Measurements from ENCODE around the gene PDE6A. TPM values are rescaled to one million over a fixed set of nuclear protein-coding genes. Genes with fewer than 3 reads are reported as not detected.
A peak's percentile ranks its signal among the peaks of the same experiment; 100 is the strongest.

The PDE6A gene
- total RNA-seq, 2 experiments from 2014 or later = not detected

GRCh38 chr5:149833116-149833827, 111.3 kb downstream of the PDE6A start:
- ChIA-PET CTCF (interaction anchor here (1.5 to 2.0 kb wide), 2 partner anchors 158 to 197 kb away, joined by 6 to 26 read pairs; no protein-coding TSS in a partner anchor), POLR2A (no interaction called here)
- Mint-ChIP-seq H3K27ac (no peak overlapping the region), H3K4me3 (no peak overlapping the region), H3K36me3 (ENCODE audit: low read depth) (no peaks in the 10 kb centered on the region), H3K4me1 (ENCODE audit: low read depth) (no peaks in the 10 kb centered on the region), H3K9me3 (no peaks in the 10 kb centered on the region), H3K27me3 (no peaks in the 10 kb centered on the region)
- no peak for ATAC-seq (ENCODE audit: poor library complexity)
- no peak overlapping the region for H3K27ac ChIP-seq (ENCODE audit: low read depth in 1 of 2, low read length in 2 of 2)
- intact Hi-C loops (cut with DNase I, micrococcal nuclease) = no loop called here
- no peak overlapping the region for H3K4me3 ChIP-seq (ENCODE audit: low read length)
- no peaks in the 10 kb centered on the region for H3K36me3 ChIP-seq (ENCODE audit: insufficient read depth, low read length)
- H3K4me1 ChIP-seq (ENCODE audit: insufficient read depth, low read length) = peaks cover 5% of the 10 kb centered on the region
- no peaks in the 10 kb centered on the region for H3K27me3 ChIP-seq (ENCODE audit: control insufficient read depth in 1 of 2, insufficient read depth in 2 of 2, low read length in 2 of 2)
- no peak for TF ChIP-seq CTCF (IDR thresholded peaks at IDR 0.05)
- no peaks in the 10 kb centered on the region for H3K9me3 ChIP-seq (ENCODE audit: control insufficient read depth in 1 of 2, insufficient read depth in 1 of 2, low read length in 2 of 2)
- no peak for DNase-seq

GRCh38 chr5:149832636-149833035, 112.0 kb downstream of the PDE6A start:
- H3K27me3 Mint-ChIP-seq = no peaks in the 10 kb centered on the region
- POLR2A ChIA-PET = no interaction called here
- H3K4me1 Mint-ChIP-seq (ENCODE audit: low read depth) = no peaks in the 10 kb centered on the region
- no peaks in the 10 kb centered on the region for H3K27me3 ChIP-seq (ENCODE audit: control insufficient read depth in 1 of 2, insufficient read depth in 2 of 2, low read length in 2 of 2)
- H3K9me3 ChIP-seq (ENCODE audit: control insufficient read depth in 1 of 2, insufficient read depth in 1 of 2, low read length in 2 of 2) = no peaks in the 10 kb centered on the region
- H3K4me3 Mint-ChIP-seq = no peak overlapping the region
- H3K4me1 ChIP-seq (ENCODE audit: insufficient read depth, low read length) = peaks cover 5% of the 10 kb centered on the region
- intact Hi-C loops (cut with DNase I, micrococcal nuclease) = no loop called here
- H3K9me3 Mint-ChIP-seq = no peaks in the 10 kb centered on the region
- no peak overlapping the region for H3K4me3 ChIP-seq (ENCODE audit: low read length)
- H3K36me3 ChIP-seq (ENCODE audit: insufficient read depth, low read length) = no peaks in the 10 kb centered on the region
- TF ChIP-seq CTCF (IDR thresholded peaks at IDR 0.05) = no peak
- H3K27ac Mint-ChIP-seq = no peak overlapping the region
- H3K27ac ChIP-seq (ENCODE audit: low read depth in 1 of 2, low read length in 2 of 2) = no peak overlapping the region
- DNase-seq = no peak
- H3K36me3 Mint-ChIP-seq (ENCODE audit: low read depth) = no peaks in the 10 kb centered on the region
- ATAC-seq (ENCODE audit: poor library complexity) = no peak
- CTCF ChIA-PET = no interaction called here

GRCh38 chr5:149831492-149831891, 113.1 kb downstream of the PDE6A start:
- no peaks in the 10 kb centered on the region for H3K9me3 Mint-ChIP-seq

More at GRCh38 chr5:149831492-149831891, 113.1 kb downstream of the PDE6A start:
- H3K9me3 ChIP-seq (ENCODE audit: control insufficient read depth in 1 of 2, insufficient read depth in 1 of 2, low read length in 2 of 2) = no peaks in the 10 kb centered on the region
- DNase-seq (peak in 2 of 14 experiments; percentile 9 to 35), ATAC-seq (ENCODE audit: poor library complexity) (no peak)
- CTCF ChIA-PET = interaction anchor here (1.0 to 4.6 kb wide), 2 partner anchors 159 to 195 kb away, joined by 3 to 24 read pairs; no protein-coding TSS in a partner anchor
- H3K27ac Mint-ChIP-seq = no peak overlapping the region
- no peaks in the 10 kb centered on the region for H3K27me3 ChIP-seq (ENCODE audit: control insufficient read depth in 1 of 2, insufficient read depth in 2 of 2, low read length in 2 of 2)
- no peak for TF ChIP-seq CTCF (IDR thresholded peaks at IDR 0.05)
- peaks cover 5% of the 10 kb centered on the region for H3K4me1 ChIP-seq (ENCODE audit: insufficient read depth, low read length)
- H3K27ac ChIP-seq (ENCODE audit: low read depth in 1 of 2, low read length in 2 of 2) = no peak overlapping the region
- no peaks in the 10 kb centered on the region for H3K36me3 Mint-ChIP-seq (ENCODE audit: low read depth)
- no peak overlapping the region for H3K4me3 Mint-ChIP-seq
- H3K36me3 ChIP-seq (ENCODE audit: insufficient read depth, low read length) = peaks cover 2% of the 10 kb centered on the region
- POLR2A ChIA-PET = no interaction called here
- no peaks in the 10 kb centered on the region for H3K27me3 Mint-ChIP-seq
- no peak overlapping the region for H3K4me3 ChIP-seq (ENCODE audit: low read length)
- H3K4me1 Mint-ChIP-seq (ENCODE audit: low read depth) = no peaks in the 10 kb centered on the region
- intact Hi-C loops (cut with DNase I, micrococcal nuclease) = no loop called here

All from CD4-positive, alpha-beta T cell (primary cell).